Measurements from ENCODE around the gene GALNTL6.

- no peak for TF ChIP-seq CTCF (IDR thresholded peaks at IDR 0.05; ENCODE audit: extremely low read depth in 1 of 2, insufficient read depth in 1 of 2, low read depth in 1 of 2, low read length in 2 of 2)
- no peak for TF ChIP-seq POLR2A (IDR thresholded peaks at IDR 0.05; ENCODE audit: low read depth, low read length)
- no peak for TF ChIP-seq MAX (IDR thresholded peaks at IDR 0.05; ENCODE audit: insufficient read depth, insufficient read length)
- no peak for TF ChIP-seq POLR2AphosphoS5 (IDR thresholded peaks at IDR 0.05; ENCODE audit: insufficient read depth, low read depth, low read length)
- TF ChIP-seq MYC (IDR thresholded peaks at IDR 0.05; ENCODE audit: low read depth, low read length): no peak
- no peak for TF ChIP-seq EZH2 (IDR thresholded peaks at IDR 0.05; ENCODE audit: borderline replicate concordance, low read depth, low read length, severe bottlenecking)
- no peak for TF ChIP-seq GATA2 (IDR thresholded peaks at IDR 0.05; ENCODE audit: insufficient read depth, insufficient read length, low read depth, low read length)
- peak; percentile 86 for TF ChIP-seq FOS (IDR thresholded peaks at IDR 0.05; ENCODE audit: borderline replicate concordance, insufficient read depth, low read length)
- TF ChIP-seq JUN (IDR thresholded peaks at IDR 0.05; ENCODE audit: borderline replicate concordance, insufficient read depth, insufficient read length, low read depth): peak; percentile 22
These were observed 1037.6 kb downstream of the GALNTL6 start for GRCh38 chr4:172850838-172851237.

Data from endothelial cell of umbilical vein (primary cell).